DOHH2 (cell line): ENCODE measurements around the gene TFF1.

ENCODE experiments used
- H3F3A ChIP-seq: fragments of 200-600 bp; sonication (generic), shearing (Covaris generic); 2 replicates; pipeline ENCODE4 v1.6.0; 2016; ENCODE audit warnings: antibody characterized with exemption, mild to moderate bottlenecking; ENCODE audit not compliant: control insufficient read depth, insufficient read depth
- H3K27ac ChIP-seq: fragments of 200-600 bp; sonication (generic); 2 replicates; pipeline ENCODE4 v1.5.1; 2014; ENCODE audit warnings: low read depth, mild to moderate bottlenecking, low read length, moderate library complexity
- H3K27me3 ChIP-seq: fragments of 200-600 bp; sonication (generic); 2 replicates; pipeline ENCODE4 v1.6.1; 2014; ENCODE audit warnings: mild to moderate bottlenecking, low read length, mixed read lengths; ENCODE audit not compliant: control insufficient read depth
- H3K36me3 ChIP-seq: fragments of 200-600 bp; sonication (generic); 2 replicates; pipeline ENCODE4 v1.6.1; 2014; ENCODE audit warnings: mild to moderate bottlenecking, low read length, moderate library complexity, mixed read lengths; ENCODE audit not compliant: control insufficient read depth
- H3K4me1 ChIP-seq: fragments of 200-600 bp; sonication (generic); 2 replicates; pipeline ENCODE4 v1.6.1; 2014; ENCODE audit warnings: mild to moderate bottlenecking, low read length, mixed read lengths; ENCODE audit not compliant: control insufficient read depth
- H3K4me2 ChIP-seq: fragments of 200-600 bp; sonication (generic); 2 replicates; pipeline ENCODE4 v1.6.0; 2014; ENCODE audit warnings: mild to moderate bottlenecking, low read length, moderate library complexity
- H3K4me3 ChIP-seq: fragments of 200-600 bp; sonication (generic); 2 replicates; pipeline ENCODE4 v1.5.1; 2014; ENCODE audit warnings: mild to moderate bottlenecking, low read length, mixed read lengths
- H3K79me2 ChIP-seq: fragments of 200-600 bp; sonication (generic); 2 replicates; pipeline ENCODE4 v1.6.1; 2014; ENCODE audit warnings: mild to moderate bottlenecking, low read length, mixed read lengths; ENCODE audit not compliant: control insufficient read depth
- H3K9me2 ChIP-seq: fragments of 200-600 bp; sonication (generic); replicated peaks from 2 replicates; pipeline ENCODE4 v1.6.1; 2014; ENCODE audit warnings: mild to moderate bottlenecking, low read length, mixed read lengths; ENCODE audit not compliant: control insufficient read depth
- H3K9me3 ChIP-seq: fragments of 200-600 bp; sonication (generic); 2 replicates; pipeline ENCODE4 v1.6.1; 2014; ENCODE audit warnings: antibody characterized with exemption, low read length, mixed read lengths; ENCODE audit not compliant: control insufficient read depth, insufficient read depth
- H4K20me1 ChIP-seq: fragments of 200-600 bp; sonication (generic); 2 replicates; pipeline ENCODE4 v1.6.0; 2014; ENCODE audit warnings: low read depth, mild to moderate bottlenecking, antibody characterized with exemption, low read length, moderate library complexity; ENCODE audit not compliant: control insufficient read depth, insufficient read depth
- EZH2phosphoT487 ChIP-seq: fragments of 200-600 bp; sonication (generic); IDR thresholded peaks from 2 replicates; pipeline ENCODE4 v1.6.1; 2017; ENCODE audit warnings: borderline replicate concordance, mild to moderate bottlenecking, antibody characterized with exemption, low read length, moderate library complexity, mixed read lengths
- TF ChIP-seq, protein P1 (sequence below): fragments of 200-600 bp; sonication (generic); IDR thresholded peaks from one replicate; pipeline ENCODE4 v1.5.1; 2014; ENCODE audit warnings: antibody characterized with exemption, mild to moderate bottlenecking, low read depth, low read length; ENCODE audit not compliant: poor library complexity, severe bottlenecking

Gene TFF1

DNA sequence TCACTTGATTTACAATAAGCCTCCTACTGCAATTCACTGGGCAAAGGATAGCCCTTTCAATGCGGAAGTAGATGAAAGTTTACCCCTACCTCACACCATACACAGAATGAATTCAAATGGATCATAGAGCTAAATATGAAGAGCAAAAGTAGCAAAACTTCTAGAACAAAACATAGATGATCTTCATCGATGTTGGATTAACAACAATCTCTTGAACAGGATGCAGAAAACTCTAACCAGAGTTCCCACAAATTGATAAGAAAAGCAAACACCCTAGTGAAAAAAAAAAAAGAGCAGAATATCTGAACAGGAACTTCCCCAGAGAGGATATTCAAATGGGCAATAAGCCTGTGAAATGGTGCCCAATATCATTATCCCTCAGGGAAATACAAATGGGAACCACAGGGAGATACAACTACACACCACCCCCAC, 35.5 kb upstream of the TFF1 start:
- Histone ChIP-seq H3K4me1 (peaks cover 30% of the 10 kb centered on the region), H3K27ac (no peak overlapping the region), H3F3A (no peaks in the 10 kb centered on the region), H3K27me3 (0 out of 2 replicates have a peak, but pooled peaks cover 2% of the 10 kb centered on the region), H4K20me1 (no peaks in the 10 kb centered on the region), H3K9me2 (no peaks in the 10 kb centered on the region), H3K79me2 (no peaks in the 10 kb centered on the region), H3K36me3 (no peaks in the 10 kb centered on the region), H3K4me2 (no peak overlapping the region), H3K9me3 (peaks cover 6% of the 10 kb centered on the region), H3K4me3 (no peak overlapping the region)
- TF ChIP-seq, protein P1, sequence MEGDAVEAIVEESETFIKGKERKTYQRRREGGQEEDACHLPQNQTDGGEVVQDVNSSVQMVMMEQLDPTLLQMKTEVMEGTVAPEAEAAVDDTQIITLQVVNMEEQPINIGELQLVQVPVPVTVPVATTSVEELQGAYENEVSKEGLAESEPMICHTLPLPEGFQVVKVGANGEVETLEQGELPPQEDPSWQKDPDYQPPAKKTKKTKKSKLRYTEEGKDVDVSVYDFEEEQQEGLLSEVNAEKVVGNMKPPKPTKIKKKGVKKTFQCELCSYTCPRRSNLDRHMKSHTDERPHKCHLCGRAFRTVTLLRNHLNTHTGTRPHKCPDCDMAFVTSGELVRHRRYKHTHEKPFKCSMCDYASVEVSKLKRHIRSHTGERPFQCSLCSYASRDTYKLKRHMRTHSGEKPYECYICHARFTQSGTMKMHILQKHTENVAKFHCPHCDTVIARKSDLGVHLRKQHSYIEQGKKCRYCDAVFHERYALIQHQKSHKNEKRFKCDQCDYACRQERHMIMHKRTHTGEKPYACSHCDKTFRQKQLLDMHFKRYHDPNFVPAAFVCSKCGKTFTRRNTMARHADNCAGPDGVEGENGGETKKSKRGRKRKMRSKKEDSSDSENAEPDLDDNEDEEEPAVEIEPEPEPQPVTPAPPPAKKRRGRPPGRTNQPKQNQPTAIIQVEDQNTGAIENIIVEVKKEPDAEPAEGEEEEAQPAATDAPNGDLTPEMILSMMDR: no peak
- TF ChIP-seq EZH2phosphoT487: no peak

DNA sequence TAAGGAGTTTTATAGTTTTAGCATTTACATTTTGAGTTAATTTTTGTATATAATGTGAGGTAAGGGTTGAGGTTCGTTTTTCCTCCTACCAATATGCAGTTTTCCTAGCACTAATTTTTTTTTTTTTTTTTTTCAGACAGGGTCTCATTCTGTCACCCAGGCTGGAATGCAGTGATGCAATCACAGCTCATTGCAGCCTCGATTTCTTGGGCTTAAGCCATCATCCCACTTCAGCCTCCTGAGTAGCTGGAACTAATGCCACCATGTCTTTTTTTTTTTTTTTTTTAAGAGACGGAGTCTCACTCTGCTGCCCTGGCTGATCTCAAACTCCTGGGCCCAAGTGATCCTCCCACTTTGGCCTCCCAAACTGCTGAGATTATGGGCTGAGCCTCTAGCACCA, 34.8 kb upstream of the TFF1 start:
- no peak overlapping the region; the same call in 1 of the 2 replicates for H3K4me2 ChIP-seq
- H3K4me3 ChIP-seq: no peak overlapping the region
- peaks cover 6% of the 10 kb centered on the region for H3K9me3 ChIP-seq
- H4K20me1 ChIP-seq: no peaks in the 10 kb centered on the region
- H3K9me2 ChIP-seq: no peaks in the 10 kb centered on the region
- no peak overlapping the region for H3K27ac ChIP-seq
- TF ChIP-seq, protein P1: no peak
- TF ChIP-seq EZH2phosphoT487: no peak
- H3K36me3 ChIP-seq: no peaks in the 10 kb centered on the region
- H3K27me3 ChIP-seq: peaks cover 6% of the 10 kb centered on the region; the same call in 1 of the 2 replicates
- H3F3A ChIP-seq: no peaks in the 10 kb centered on the region
- no peaks in the 10 kb centered on the region for H3K79me2 ChIP-seq
- peaks cover 30% of the 10 kb centered on the region for H3K4me1 ChIP-seq

DNA sequence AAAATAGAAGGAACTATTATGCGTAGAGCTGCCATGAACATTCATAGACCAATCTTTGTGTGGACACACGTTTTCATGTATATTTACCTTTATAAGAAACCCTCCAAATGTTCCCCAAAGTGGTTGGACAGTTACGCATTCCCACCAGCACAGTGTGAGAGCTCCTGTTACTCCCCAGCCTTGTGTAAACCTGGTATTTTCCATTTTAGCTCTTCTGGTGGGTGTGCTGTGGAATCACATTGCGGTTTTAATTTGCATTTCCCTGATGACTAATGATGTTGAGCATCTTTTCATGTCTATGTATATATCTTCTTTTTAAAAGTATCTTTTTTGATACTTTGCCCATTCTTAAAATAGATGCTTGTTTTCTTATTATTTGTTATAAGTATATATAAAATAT, 34.2 kb upstream of the TFF1 start:
- Histone ChIP-seq H3K27me3 (peaks cover 11% of the 10 kb centered on the region), H3K4me1 (peaks cover 30% of the 10 kb centered on the region), H4K20me1 (no peaks in the 10 kb centered on the region), H3K9me3 (peaks cover 6% of the 10 kb centered on the region), H3K4me3 (peak overlapping the region; percentile 22; the same call in 1 of the 2 replicates), H3K4me2 (peak overlapping the region; percentile 32), H3F3A (no peaks in the 10 kb centered on the region), H3K79me2 (no peaks in the 10 kb centered on the region), H3K9me2 (no peaks in the 10 kb centered on the region), H3K36me3 (no peaks in the 10 kb centered on the region), H3K27ac (no peak overlapping the region)
- TF ChIP-seq EZH2phosphoT487: no peak
- TF ChIP-seq, protein P1: no peak
